ACHN (cell line): ENCODE results near the gene TAS2R38.
A peak's percentile ranks its signal among the peaks of the same experiment; 100 is the strongest.
"Not testable (repeated sequence)": the region's sequence is repeated elsewhere in the genome, so short reads cannot be mapped to it uniquely, and the experiment has no call there.

Source experiments
- DNase-seq: peaks from one replicate; pipeline ENCODE4 v3.0.0-alpha.2; 2015
- in situ Hi-C: cut with HindIII; loops from 2 replicates; pipeline ENCODE4 v1.10.0; 2017; ENCODE audit warnings: low sequenced_read_pairs, low pct_ligation_motif_present, low pct_unique_long_range_greater_than_20kb

Gene TAS2R38

GRCh38 chr7:141973673-141974072 is at the start of gene TAS2R38:
TSS of gene TAS2R38 (minus strand) at chr7:141973773. CDS start at chr7:141973689, 84 bp downstream.
- no peak for DNase-seq
- in situ Hi-C loops = no loop called here

- in situ Hi-C loops = no loop called here
- no peak for DNase-seq
These were observed 44.6 kb upstream of the TAS2R38 start for GRCh38 chr7:142018154-142018553.

GRCh38 chr7:142017451-142017850 is 43.9 kb upstream of the TAS2R38 start:
- in situ Hi-C loops = no loop called here
- DNase-seq = no peak

- in situ Hi-C loops = no loop called here
- DNase-seq = peak; percentile 11
These were observed 39.4 kb upstream of the TAS2R38 start for GRCh38 chr7:142012825-142013511.

GRCh38 chr7:142010952-142011548 is 37.5 kb upstream of the TAS2R38 start:
- no peak for DNase-seq
- in situ Hi-C loops = no loop called here

GRCh38 chr7:142009187-142009586 is 35.6 kb upstream of the TAS2R38 start:
- in situ Hi-C loops = no loop called here

GRCh38 chr7:142006577-142006976 is 33.0 kb upstream of the TAS2R38 start:
- no peak for DNase-seq

More at GRCh38 chr7:142009187-142009586, 35.6 kb upstream of the TAS2R38 start:
- no peak for DNase-seq

GRCh38 chr7:142002179-142002578 is 28.6 kb upstream of the TAS2R38 start:
- DNase-seq = no peak
- in situ Hi-C loops = no loop called here

More at GRCh38 chr7:142006577-142006976, 33.0 kb upstream of the TAS2R38 start:
- in situ Hi-C loops = no loop called here

- no peak for DNase-seq
- in situ Hi-C loops = no loop called here
These were observed 27.7 kb upstream of the TAS2R38 start for GRCh38 chr7:142001163-142001874.

GRCh38 chr7:142000244-142000643 is 26.7 kb upstream of the TAS2R38 start:
- in situ Hi-C loops = no loop called here
- DNase-seq = no peak

GRCh38 chr7:141999058-141999623 is 25.6 kb upstream of the TAS2R38 start:
- DNase-seq = no peak
- in situ Hi-C loops = no loop called here

- DNase-seq = no peak
- in situ Hi-C loops = no loop called here
These were observed 19.8 kb upstream of the TAS2R38 start for GRCh38 chr7:141993354-141993753.

- DNase-seq = no peak
These were observed 19.1 kb upstream of the TAS2R38 start for GRCh38 chr7:141992688-141993087.

GRCh38 chr7:141992156-141992555 is 18.6 kb upstream of the TAS2R38 start:
- in situ Hi-C loops = no loop called here
- DNase-seq = no peak

More at GRCh38 chr7:141992688-141993087, 19.1 kb upstream of the TAS2R38 start:
- in situ Hi-C loops = no loop called here

- in situ Hi-C loops = no loop called here
- no peak for DNase-seq
These were observed 17.6 kb upstream of the TAS2R38 start for GRCh38 chr7:141991140-141991539.

GRCh38 chr7:141990011-141990725 is 16.6 kb upstream of the TAS2R38 start:
- no peak for DNase-seq
- in situ Hi-C loops = no loop called here

- in situ Hi-C loops, DNase-seq: not testable (repeated sequence)
These were observed 14.2 kb upstream of the TAS2R38 start for GRCh38 chr7:141987803-141988202.

- in situ Hi-C loops = no loop called here
- no peak for DNase-seq
These were observed 13.3 kb upstream of the TAS2R38 start for GRCh38 chr7:141986923-141987322.

GRCh38 chr7:141985926-141986325 is 12.4 kb upstream of the TAS2R38 start:
- DNase-seq, in situ Hi-C loops: not testable (repeated sequence)
